HK-2 (cell line): ENCODE data around the gene SOWAHB.

ENCODE experiments used
- DNase-seq: peaks from one replicate; pipeline ENCODE4 v3.0.0-alpha.2; 2018; ENCODE audit not compliant: unreplicated experiment

SOWAHB gene

DNA sequence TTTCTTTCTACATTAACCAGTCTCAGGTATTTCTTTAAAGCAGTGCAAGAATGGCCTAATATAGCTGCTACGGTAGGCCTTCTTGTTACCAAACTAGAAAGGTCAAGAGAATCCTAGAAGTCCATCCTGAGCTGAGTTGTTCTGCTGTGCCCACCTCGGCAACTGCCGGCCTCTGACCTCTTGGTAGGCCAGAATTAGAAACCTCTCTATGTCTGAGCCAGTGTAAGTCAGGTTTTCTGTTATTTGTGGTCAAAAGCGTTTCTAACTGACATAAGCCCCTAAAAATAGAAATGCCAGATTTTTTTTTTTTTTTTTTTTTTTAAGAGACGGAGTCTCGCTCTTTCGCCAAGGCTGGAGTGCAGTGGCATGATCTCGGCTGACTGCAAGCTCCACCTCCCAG is 43.1 kb downstream of the SOWAHB start:
- no peak for DNase-seq

DNA sequence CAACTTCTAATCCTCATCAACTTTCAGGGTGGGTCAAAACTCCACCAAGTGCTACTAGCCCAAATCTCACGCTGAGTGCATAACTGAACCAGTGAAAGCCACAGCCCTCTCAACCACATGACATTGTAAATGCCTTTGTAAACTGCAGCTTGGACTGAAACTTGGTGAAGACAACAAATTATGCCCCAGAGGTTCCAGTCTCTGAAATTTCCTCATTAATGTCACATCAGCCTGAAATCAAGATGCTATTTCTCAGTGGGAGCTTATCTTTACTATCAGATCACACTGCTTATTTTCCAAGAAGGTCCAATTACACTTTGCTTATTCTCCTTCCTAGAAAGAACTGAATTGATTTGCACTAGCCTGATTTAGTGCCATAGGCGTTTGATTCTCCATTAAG is 46.6 kb downstream of the SOWAHB start:
- DNase-seq, result no peak

DNA sequence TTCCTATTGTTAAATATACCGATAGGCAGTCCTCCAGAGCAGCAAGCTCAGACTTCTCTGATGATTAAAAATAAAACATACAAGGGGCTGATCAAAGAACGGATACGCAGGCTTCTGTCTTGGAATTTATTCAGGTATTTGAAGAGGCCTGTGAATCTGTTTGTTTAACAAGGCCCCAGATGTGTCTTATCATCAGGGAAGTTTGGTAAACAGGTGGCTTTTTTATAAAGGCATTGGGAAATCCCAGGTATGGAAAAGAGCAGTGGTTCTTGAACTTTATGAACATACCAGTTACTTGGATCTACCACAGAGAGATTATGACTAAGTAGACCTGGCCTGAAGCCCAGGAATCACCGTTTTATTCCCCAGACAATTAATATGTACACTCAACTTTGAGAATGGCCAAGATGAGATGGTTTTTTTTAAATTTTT is 47.9 kb downstream of the SOWAHB start:
- DNase-seq, result no peak
